DND-41 (cell line): ENCODE data around the gene CCT7.

Experiments used
- EZH2 ChIP-seq: IDR thresholded peaks from 3 replicates; pipeline ENCODE4 v1.6.1; 2012; ENCODE audit warnings: borderline replicate concordance, low read depth, mild to moderate bottlenecking, moderate library complexity, low read length, inconsistent platforms; ENCODE audit not compliant: severe bottlenecking
- TF ChIP-seq, protein P1 (sequence below): IDR thresholded peaks from 2 replicates; pipeline ENCODE4 v1.5.1; 2012; ENCODE audit warnings: borderline replicate concordance, low read length, moderate library complexity, mild to moderate bottlenecking; ENCODE audit not compliant: poor library complexity, severe bottlenecking; ENCODE audit errors: extremely low read depth

GRCh38 chr2:73243884-73244570 lies 9.9 kb downstream of the CCT7 start:
- TF ChIP-seq, protein P1, sequence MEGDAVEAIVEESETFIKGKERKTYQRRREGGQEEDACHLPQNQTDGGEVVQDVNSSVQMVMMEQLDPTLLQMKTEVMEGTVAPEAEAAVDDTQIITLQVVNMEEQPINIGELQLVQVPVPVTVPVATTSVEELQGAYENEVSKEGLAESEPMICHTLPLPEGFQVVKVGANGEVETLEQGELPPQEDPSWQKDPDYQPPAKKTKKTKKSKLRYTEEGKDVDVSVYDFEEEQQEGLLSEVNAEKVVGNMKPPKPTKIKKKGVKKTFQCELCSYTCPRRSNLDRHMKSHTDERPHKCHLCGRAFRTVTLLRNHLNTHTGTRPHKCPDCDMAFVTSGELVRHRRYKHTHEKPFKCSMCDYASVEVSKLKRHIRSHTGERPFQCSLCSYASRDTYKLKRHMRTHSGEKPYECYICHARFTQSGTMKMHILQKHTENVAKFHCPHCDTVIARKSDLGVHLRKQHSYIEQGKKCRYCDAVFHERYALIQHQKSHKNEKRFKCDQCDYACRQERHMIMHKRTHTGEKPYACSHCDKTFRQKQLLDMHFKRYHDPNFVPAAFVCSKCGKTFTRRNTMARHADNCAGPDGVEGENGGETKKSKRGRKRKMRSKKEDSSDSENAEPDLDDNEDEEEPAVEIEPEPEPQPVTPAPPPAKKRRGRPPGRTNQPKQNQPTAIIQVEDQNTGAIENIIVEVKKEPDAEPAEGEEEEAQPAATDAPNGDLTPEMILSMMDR: no peak
- no peak for TF ChIP-seq EZH2
